Mammary epithelial cell (primary cell): ENCODE results near the gene PHKG1.
"Not testable (repeated sequence)": the region's sequence is repeated elsewhere in the genome, so short reads cannot be mapped to it uniquely, and the experiment has no call there.

Experiments
- CTCF ChIP-seq, 2 donors: IDR thresholded peaks in 1 of 2; conservative IDR thresholded peaks in 1 of 2; 2 replicates each; pipeline ENCODE4 v1.5.1; 2011 to 2012; ENCODE audit warnings: inconsistent platforms in 2 of 2, low read length in 2 of 2, mild to moderate bottlenecking in 2 of 2, control low read depth in 1 of 2, low read depth in 1 of 2; ENCODE audit not compliant: insufficient read depth in 1 of 2; ENCODE audit errors: extremely low read depth in 1 of 2
- EZH2 ChIP-seq: IDR thresholded peaks from 2 replicates; pipeline ENCODE4 v1.6.1; 2012; ENCODE audit warnings: low read length, inconsistent platforms, borderline replicate concordance

GRCh38 chr7:56032578-56032977 lies 60.2 kb downstream of the PHKG1 start:
- not testable (repeated sequence) for TF ChIP-seq CTCF (conservative IDR thresholded peaks at IDR 0.05 in 1 of 2, IDR thresholded peaks at IDR 0.05 in 1 of 2; ENCODE audit: extremely low read depth in 1 of 2, insufficient read depth in 1 of 2, low read depth in 1 of 2, low read length in 2 of 2); EZH2
